ENCODE measurements around the gene TSPAN5.

Gene TSPAN5

GRCh38 chr4:98514741-98515469 is 143.5 kb downstream of the TSPAN5 start:
- no peak for DNase-seq

- DNase-seq, result no peak
These were observed 145.5 kb downstream of the TSPAN5 start for GRCh38 chr4:98512918-98513317.

DNA sequence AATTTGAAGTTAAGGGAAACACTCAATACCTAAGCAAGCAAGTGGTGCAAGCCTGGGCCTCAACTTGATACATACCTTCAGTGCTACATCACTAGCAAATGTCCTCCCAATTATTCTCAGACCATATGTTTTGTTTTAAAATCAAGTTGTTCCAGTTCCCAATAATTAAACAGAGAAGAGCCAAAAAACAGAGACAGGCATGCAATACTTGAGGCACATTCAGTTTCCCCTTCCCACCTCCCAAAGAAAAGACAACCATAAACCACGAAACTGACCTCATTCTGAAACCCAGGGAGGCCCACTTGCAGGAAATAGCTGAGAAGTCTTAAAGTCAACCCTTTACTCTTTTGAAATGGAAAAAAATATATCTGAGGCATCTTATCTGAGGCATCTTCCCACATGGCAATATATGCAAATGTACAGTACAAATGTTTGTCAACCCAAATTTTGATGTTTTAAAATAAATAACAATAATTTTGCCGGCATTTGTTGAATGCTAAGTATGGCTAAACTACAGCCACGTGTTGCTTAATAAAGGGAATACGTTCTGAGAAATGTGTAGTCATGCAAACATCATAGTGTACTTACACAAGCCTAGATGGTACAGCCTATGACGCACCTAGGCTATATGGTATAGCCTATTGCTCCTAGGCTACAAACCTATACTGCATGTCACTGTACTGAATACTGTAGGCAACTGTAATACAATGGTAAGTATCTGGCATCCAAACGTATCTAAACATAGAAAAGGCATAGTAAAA is 147.5 kb downstream of the TSPAN5 start:
- DNase-seq, result no peak

DNA sequence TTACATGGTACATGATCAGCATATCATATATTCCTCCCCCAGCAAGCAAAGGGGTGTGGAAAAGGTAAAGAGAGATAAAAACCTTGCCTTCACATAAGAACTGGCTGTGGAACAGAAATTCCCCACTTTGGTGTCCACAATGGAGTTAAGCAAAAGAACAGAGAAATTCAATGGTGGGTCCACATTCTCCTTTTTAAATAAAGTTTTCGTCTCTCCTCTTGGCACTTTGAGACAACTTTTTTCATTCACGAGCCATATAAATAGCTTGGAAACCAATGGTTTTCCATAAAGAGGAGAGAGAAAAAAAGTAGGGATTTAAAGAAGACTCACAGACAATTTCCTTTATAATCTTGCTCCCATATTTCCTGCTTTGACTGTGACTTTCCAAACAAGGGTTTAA is 148.1 kb downstream of the TSPAN5 start:
- DNase-seq, result no peak

DNA sequence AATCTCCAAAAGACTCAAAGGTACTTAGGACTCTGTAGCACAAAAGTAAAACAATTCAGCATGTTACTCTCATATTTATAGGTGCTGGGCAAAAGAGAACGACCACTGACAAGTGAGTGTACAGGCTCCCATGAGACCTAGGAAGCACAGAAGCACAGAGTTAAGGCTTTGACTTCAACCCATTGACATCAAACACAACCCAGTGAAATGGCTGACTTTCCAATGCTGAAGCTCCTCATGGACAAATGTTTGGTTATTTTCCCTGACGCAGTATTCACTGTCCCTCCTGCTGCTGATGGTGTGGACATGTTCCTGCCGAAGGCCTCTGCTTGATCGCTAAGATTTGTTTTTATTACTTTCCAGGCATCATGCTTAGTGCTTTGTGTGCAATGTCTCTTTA is 148.7 kb downstream of the TSPAN5 start:
- no peak for DNase-seq

DNA sequence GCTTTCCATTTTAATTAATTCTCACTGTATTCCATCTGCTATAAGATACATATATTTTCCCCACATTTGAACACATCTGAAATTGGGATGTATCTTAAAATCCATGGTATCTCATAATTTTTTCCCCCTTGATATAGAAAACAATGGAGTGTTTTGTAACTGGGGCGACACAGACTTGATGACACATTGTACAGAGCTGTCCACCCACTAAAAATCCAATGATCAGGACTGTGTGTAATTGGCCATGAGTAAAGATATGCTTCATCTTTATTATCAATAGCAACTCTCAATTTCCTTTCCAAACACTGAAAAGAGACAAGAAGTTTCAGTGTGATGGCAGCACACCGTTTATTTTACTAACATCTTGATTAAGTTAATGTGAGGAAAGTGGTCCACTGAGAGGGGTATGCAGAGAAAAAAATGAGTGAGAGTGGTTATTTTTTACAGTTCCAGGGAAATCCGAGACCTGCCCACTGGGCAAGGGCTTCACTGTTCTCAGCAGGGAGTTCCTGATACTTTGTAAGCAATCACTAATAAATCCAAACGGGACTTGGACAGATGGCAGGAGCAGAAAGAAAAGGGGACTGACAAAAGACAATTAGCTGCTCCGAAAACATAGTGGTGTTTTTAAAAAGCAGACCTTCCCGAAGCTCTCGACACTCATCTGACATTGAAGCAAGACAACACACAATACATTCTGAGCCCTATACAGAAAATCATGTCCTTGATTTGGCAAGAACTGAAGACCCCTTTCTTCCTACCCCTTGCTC is 149.4 kb downstream of the TSPAN5 start:
- DNase-seq, result peak; percentile 9

GRCh38 chr4:98508248-98508647 is 150.2 kb downstream of the TSPAN5 start:
- DNase-seq, result no peak

GRCh38 chr4:98507299-98507698 is 151.1 kb downstream of the TSPAN5 start:
- DNase-seq, result no peak

GRCh38 chr4:98506462-98507132 is 151.8 kb downstream of the TSPAN5 start:
- no peak for DNase-seq

DNA sequence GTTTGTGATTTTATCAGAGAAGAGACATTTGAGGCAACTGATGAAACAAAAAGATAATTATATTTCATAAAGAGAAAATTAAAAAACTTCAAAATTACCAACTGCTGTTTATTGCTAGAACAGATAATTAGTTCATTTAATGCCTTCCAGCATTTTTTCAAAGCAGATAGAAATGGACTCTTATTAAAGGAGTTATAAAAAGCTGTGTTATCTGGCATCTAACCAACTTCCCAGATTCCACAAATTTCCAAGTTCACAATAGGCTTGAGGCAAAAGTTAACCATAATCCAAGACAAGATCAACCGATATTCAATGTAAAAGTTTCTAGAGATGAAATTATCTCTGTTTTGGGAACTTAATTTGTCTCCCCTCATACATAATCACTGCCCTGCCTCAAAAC is 152.4 kb downstream of the TSPAN5 start:
- DNase-seq, result no peak

- DNase-seq, result no peak
These were observed 154.3 kb downstream of the TSPAN5 start for GRCh38 chr4:98504091-98504490.

DNA sequence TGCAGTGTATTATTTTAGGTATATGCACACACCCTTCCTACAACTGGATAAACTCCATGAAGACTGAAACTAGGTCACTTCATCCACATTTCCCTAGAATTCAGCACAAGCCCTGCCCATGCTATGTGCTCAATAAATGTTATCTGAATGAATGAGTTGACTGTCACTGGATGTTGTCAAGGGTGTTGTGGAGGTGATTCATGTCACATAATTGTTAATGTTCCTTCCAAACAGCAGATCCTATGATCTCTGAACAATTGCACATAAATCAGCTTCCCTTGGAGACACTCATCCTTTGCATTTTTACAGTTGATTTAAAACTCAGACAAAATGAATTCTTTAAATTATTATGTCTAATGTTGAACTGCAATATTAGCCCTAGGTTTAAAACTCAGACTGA is 154.7 kb downstream of the TSPAN5 start:
- DNase-seq, result no peak

GRCh38 chr4:98502624-98503023 is 155.8 kb downstream of the TSPAN5 start:
- DNase-seq, result no peak

GRCh38 chr4:98502031-98502430 is 156.4 kb downstream of the TSPAN5 start:
- no peak for DNase-seq

DNA sequence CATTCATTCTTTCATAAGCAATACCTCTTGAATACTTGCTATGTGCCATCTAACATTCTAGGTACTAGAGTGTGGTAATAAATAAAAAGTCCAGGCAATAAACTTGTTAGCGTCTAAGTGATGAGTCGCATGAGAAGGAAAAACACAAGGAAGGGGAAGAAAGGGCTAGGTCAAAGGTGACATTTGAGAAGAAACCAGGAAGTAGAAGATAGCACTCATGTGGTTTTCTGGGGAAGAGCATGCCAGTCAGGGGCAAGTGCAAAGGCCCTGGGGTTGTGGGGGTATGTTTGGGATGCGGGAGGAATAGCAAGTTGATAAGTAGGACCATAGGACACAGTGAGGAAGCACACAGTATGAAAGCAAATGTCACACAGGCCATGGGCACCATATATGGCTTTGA is 157.0 kb downstream of the TSPAN5 start:
- no peak for DNase-seq

GRCh38 chr4:98498774-98499173 is 159.6 kb downstream of the TSPAN5 start:
- no peak for DNase-seq

GRCh38 chr4:98496152-98496845 is 162.1 kb downstream of the TSPAN5 start:
- no peak for DNase-seq

DNA sequence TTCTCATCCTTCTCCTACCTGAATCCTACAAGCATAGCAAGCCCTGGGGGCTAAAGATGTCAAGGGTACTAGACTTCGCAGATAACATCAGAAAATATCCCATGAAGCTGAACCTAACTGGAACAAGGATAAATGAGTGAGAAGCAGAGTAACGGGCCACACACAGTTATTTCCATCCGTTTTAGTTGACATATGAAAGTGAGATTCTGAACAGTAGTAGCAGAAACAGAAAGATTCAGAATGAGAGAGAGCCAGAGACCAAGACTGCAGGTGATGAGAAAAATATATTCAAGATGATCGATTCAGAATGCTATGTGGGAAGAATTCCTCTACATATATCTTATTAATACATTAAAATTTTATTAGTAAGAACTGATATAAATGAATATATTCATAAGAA is 165.1 kb downstream of the TSPAN5 start:
- no peak for DNase-seq

GRCh38 chr4:98491899-98492559 is 166.4 kb downstream of the TSPAN5 start:
- DNase-seq, result no peak

- DNase-seq, result no peak
These were observed 168.2 kb downstream of the TSPAN5 start for GRCh38 chr4:98490251-98490650.

DNA sequence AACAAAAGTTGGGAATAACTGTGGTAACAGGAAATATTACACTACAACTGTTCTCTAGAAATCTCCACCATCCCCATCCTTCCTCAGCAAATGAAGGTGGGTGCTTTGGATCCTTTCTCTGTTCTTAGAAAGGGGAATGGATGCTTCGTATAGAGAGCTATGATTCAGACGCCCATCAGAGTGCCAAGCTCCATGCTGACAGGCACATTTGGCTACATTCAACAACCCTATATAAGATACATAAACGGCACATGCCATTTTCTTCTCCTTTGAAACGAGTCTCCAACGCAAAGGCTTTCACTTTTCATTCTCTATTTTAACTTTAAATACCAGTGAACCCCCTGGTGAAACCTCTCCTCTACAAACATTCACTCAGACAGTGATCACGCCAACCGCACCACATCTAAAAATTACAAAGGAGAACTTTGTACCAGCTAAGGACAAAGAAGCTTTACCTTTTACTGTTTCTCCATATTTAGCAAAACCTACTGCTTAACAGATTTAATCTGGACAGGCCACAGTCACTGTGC is 172.5 kb downstream of the TSPAN5 start:
- no peak for DNase-seq

- no peak for DNase-seq
These were observed 174.4 kb downstream of the TSPAN5 start for GRCh38 chr4:98484031-98484430.

All from NCI-H1694 (cell line).